ENCODE data around the gene RSF1.

The RSF1 gene

GRCh38 chr11:77800449-77800848, 20.1 kb downstream of the RSF1 start:
- DNase-seq, result no peak

GRCh38 chr11:77799338-77799737, 21.2 kb downstream of the RSF1 start:
- DNase-seq, result no peak

DNA sequence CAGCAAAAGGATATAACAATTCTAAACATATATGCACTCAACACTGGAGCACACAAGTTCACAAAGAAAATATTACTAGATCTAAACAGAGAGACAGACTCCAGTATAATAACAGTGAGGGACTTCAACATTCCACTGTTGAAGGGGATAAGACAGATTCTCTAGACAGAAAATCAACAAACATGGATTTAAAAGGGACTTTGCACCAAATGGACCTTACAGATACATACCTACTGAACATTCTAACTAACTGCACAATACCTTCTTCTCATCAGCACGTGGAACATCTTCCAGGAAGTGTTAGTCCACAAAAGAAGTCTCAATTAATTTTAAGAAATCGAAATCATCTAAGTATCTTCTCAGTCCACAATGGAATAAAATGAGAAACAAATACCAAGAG, 26.6 kb downstream of the RSF1 start:
- DNase-seq, result no peak

GRCh38 chr11:77791301-77791700, 29.2 kb downstream of the RSF1 start:
- no peak for DNase-seq

DNA sequence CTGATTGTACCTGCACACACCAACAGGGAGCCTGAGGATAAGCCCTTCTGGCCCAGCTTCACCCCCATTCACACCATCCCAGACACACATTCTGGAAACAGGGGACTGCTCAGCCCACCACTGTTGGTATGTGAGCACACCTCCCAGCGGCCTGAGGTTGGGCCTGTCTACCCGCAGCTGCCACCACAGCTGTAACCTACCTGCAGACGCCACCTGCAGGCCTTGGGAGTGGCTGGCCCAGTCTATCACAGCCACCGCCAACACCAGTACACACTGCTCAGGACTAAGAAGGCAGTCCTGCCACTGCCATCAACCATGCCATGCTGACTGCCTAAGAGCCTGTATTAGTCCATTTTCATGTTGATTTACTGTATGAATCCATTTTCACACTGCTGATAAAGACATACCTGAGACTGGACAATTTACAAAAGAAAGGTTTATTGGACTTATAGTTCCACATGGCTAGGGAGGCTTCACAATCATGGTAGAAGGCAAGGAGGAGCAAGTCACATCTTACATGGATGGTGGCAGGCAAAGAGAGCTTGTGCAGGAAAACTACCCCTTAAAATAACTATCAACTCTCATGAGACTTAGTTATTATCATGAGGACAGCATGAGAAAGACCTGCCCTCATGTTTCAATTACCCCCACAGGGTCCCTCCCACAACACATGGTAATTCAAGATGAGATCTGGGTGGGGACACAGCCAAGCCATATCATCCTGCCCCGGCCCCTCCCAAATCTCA, 30.6 kb downstream of the RSF1 start:
- DNase-seq, result no peak

DNA sequence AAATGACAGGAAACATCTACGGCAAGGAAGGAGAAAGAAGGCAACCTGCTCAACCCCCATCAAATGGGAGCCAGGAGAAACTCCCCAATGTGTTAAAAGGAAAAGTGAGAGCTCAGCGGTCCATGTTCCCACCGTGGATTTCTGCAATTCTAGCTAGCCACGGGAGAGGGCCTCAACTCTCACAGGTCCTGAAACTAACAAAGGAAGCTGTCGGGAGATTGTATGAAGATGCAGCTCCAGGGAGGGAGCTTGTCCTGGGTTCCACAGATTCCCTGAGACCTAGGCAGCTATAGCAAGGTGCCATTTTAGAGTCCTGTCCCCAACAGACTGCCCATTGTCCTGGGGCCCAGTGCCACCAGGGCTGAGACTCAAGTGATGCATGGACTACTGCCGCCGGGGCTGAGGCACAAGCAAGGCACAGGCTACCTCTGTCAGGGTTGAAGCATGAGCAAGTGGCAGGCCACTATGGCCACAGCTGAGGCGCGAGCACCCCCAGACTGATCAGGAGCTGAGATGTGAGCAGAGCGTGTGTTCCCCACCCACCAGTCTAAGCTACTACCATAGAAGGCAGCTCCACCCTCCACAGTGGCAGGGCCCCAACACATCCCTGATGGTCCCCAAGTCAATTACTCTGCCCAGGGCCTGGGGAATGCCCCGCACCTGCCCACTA, 31.3 kb downstream of the RSF1 start:
- no peak for DNase-seq

- DNase-seq, result no peak
Observed at GRCh38 chr11:77784572-77784971, 36.0 kb downstream of the RSF1 start.

DNA sequence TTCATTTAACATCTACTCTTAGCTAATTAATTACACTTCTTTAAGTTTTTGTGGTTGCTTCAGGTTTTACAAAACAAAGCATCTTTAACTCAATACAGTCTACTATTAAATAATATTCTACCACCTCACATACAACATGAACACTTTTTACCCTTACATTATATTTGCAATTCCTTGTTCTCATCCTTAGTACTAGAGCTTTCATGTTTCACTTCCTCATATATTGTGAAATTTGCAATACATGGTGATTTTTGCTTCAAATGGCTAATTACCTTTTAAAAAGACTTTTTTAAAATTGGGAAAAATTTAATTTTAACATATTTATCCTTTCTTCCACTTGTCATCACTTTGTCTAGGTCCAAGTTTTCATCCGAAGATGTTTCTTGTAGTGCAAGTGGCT, 37.5 kb downstream of the RSF1 start:
- DNase-seq, result no peak

- DNase-seq, result no peak
Observed at GRCh38 chr11:77779935-77780334, 40.6 kb downstream of the RSF1 start.

DNA sequence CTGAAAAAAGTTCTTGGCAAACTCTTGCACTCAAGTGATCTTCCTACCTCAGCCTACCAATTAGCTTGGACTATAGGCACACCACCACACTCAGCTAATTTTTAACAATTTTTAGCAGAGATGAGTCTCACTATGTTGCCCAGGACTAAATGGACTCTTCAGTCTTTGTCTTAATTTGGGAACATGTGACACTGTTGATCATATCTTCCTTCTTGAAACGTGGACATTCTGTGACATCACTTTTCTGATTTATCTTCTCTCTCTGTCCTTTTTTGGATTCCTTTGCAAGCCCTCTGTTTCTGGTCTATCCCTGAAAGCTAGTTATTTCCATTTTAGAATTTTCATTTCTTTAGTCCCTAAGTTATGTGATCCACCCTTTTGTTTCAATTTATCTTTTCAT, 42.0 kb downstream of the RSF1 start:
- DNase-seq, result no peak

DNA sequence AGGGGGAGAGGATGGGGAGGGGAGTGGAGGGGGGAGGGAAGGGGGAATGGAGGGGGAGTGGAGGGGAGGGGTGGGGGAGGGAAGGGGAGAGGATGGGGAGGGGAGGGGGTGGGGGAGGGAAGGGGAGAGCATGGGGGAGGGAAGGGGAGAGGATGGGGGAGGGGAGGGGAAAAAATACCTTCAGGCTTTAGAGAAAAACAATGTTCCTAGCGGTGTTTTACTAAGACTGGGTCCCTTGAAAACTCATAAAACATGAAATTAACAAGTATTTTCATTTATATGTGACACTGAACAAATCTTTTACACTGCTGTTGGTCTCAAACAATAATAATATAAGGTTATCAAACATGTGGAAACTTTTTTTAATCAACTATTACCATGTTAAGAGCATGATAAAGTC, 42.4 kb downstream of the RSF1 start:
- no peak for DNase-seq

DNA sequence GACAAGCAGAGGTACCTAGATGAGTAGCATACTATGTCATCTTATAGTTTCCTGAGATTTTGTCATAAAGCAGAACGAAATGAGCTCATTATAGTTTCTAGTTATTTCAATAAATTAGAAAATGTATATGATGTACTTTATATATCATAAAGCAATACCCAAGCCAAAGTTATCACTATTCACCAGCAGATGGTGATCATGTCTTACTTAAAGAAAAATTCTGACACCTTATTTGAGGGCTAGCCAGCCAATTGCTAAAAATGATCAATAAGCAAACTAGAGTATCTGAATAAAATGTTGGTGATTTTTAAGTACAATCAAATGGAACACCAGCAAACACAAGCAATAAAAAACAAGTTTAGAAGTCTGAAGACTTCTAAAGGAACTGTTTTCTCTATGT, 44.1 kb downstream of the RSF1 start:
- no peak for DNase-seq

- DNase-seq, result no peak
Observed at GRCh38 chr11:77775936-77776335, 44.6 kb downstream of the RSF1 start.

GRCh38 chr11:77771135-77771534, 49.4 kb downstream of the RSF1 start:
- no peak for DNase-seq

DNA sequence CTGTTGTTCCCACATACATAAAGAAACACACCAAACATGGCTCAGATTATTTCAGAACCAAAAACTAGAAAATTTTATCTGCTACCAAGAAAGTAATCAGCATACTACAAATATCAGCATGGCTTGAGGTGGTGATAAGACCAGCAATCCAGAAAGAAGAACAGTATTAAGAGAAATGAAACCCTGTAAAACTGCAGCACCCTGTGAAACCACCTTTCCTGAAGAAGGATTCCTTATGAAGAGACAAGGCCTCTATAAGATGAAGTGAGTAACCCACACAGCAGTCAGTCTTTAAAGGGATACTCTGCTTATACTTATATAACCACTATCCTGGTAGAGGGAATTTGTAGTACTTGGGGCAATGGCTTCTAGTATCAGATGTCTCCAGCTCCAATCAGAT, 49.9 kb downstream of the RSF1 start:
- no peak for DNase-seq

DNA sequence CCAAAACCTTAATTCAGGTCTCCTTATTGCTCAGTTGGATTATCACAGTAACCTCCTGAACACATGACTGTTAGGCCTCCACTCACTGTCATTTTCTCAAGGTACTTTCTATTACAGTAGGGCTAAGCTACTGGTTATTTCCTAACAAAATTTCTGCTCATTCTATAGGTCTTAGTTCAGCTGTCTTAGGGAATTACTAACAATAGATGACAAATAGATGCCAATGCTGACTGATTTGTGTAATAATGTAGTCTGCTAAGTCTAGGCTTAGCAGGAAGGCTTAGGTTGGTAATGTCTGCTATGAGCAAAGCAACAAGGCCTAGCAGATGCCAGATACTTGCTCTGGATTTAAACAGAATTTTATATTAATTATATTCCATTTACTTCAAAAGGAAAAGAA, 58.1 kb downstream of the RSF1 start:
- no peak for DNase-seq

DNA sequence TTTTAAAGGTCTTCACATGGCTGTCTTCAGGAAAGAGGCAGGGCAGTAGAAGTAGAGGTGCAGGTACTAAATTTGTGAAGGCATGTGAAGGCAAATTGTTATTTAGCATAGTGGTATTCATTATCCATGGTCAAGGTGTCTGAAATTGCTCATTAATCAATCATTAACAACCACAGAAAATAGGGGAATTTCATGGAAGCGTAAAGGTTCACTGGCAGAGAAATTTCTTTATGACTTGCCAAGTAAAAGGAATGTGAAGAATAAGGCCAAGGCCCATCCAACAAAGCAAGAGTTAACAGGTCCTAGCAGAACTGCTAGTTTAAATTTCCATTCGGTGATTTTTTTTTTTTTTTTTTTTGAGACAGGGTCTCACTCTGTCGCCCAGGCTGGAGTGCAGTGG, 59.0 kb downstream of the RSF1 start:
- DNase-seq, result peak; percentile 69

DNA sequence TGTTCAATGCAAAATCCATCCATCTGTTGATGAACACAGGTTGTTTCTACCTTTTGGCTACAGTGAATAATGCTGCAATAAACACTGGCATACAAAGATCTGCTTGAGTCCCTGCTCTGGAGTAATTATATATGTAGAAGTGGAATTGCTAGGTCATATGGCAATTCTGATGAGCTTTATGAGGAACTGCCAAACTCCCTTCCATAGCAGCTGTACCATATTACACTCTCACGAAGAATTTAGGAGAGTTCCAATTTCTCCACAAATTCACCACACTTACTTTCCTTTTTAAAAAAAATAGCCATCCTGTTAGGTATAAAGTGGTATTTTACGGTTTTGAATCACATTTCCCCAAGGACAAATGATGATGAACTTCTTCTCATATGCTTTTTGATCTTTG, 62.2 kb downstream of the RSF1 start:
- no peak for DNase-seq

DNA sequence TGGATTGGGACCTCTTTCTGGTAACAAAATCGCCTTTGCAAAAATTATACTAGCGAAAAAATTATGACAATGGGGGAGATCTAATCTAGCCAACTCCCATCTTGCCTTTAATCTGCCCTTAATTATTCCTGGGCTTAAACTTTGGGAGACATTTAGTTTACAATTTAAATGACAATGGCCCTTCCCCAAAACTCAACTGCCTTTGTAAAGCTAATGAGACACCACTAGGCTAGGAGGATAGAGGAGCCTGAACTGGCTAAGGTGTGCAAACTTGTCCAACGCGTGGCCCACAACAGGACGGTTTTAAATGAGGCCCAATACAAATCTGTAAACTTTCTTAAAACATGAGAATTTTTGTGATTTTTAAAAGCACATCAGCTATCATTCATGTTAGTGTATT, 67.3 kb downstream of the RSF1 start:
- DNase-seq, result no peak

DNA sequence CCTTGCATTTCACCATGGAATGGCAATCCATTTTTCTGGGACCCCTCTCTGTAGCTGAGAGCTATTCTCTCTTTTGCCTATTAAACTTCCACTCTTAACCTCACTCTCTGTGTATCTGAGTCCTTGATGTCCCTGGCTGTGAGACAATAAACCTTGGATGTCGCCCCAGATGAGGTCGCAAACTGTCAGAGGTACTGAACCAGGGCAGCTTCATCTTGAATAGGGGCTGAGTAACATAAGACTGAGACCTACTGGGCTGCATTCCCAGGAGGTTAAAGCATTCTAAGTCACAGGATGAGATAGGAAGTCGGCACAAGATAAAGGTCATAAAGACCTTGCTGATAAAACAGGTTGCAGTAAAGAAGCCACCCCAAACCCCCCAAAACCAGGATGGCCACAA, 68.0 kb downstream of the RSF1 start:
- DNase-seq, result no peak

DNA sequence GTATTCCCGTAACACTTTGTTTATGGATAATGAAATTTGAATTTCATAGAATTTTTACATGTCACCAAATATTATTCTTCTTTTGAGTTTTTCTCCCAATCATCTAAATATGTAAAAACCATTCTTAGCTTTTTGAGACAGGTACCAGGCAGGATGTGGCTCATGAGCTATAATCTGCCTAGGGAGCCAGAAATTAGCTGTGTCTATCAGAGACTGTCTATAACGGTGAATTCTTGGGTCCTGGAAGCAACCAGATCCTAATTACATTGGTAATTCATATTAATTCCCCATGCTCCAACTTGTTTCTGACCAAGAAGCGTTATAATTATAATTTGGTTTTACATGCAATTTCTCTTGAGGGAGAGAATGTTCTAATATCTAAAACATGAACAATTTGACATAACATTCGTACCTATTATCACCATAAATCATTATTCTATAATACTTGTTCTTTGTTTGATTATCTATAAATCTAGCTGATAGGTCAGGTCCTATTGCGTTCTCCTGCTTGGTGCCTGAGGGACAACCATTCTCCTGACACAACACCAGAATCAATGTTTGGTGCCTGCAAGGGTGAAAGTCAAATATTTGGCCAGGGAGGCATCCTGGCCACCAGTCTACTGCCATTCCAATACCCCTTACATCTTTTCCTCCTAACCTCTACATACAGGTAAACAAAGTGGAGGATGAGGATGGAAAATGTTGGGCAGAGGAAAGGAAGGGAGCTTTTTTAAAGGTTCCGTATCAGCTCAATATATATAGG, 69.9 kb downstream of the RSF1 start:
- DNase-seq, result no peak

DNA sequence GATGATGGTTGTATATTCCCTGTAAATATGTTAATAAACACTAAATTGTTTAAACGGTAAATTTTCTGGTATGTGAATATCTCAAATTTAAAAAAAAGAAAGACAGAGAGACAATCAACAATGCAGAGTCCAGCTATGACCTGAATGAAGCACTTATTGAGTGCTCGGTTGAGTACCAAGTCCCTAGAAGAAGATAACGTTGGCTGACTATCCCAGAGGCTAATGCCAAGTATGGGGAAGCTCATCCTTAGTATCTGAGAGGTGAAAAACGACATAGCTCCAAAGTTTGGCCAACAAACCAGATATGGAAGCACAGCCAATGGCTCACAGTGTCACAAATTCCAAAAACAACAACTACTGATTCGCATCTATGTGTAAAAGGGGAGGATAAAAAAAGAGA, 71.3 kb downstream of the RSF1 start:
- DNase-seq, result no peak

DNA sequence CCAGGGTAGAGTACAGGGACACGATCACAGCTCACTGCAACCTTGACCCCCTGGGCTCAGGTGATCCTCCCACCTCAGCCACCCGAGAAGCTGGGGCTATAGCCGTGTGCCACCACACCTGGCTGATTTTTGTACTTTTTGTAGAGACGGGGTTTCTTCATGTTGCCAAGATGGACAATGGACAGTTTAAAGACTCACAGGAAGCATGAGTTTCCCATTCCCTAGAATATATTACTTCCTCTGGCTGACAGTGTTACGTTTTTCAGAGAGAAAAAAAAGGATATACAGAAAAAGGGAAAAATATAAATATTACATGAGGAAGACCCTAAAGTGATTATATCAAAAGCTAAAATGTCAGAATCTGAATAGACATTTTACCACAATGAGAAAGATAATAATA, 72.3 kb downstream of the RSF1 start:
- DNase-seq, result no peak

GRCh38 chr11:77747381-77747969, 73.0 kb downstream of the RSF1 start:
- DNase-seq, result no peak
